ENCODE measurements around the gene ZNF780A.
"Not testable (repeated sequence)": the region's sequence is repeated elsewhere in the genome, so short reads cannot be mapped to it uniquely, and the experiment has no call there.

The ZNF780A gene

GRCh38 chr19:40088299-40089047, 2.3 kb downstream of the ZNF780A start:
- in situ Hi-C loops (cut with MboI; ENCODE audit: low sequenced_read_pairs), result no loop called here

DNA sequence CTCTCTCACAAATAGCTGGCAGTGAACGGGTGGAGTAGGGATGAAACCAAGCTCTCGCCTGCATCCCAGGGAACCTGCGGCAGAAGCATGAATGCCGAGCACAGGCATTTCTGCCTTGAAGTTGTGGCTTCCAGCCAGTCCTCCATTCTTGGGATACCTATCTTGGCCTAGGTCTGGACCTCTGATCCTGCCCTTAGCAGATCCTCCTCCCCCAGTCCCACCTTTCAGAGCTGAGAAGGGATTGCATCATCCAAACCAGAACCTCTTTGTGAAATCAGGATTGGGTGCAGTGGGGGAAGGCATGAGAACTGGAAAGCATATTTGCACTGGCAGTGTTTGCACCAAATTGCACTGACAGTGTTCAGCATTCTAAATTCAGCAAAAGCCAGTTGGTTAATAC, 5.8 kb downstream of the ZNF780A start:
- in situ Hi-C loops (cut with MboI; ENCODE audit: low sequenced_read_pairs), result no loop called here

DNA sequence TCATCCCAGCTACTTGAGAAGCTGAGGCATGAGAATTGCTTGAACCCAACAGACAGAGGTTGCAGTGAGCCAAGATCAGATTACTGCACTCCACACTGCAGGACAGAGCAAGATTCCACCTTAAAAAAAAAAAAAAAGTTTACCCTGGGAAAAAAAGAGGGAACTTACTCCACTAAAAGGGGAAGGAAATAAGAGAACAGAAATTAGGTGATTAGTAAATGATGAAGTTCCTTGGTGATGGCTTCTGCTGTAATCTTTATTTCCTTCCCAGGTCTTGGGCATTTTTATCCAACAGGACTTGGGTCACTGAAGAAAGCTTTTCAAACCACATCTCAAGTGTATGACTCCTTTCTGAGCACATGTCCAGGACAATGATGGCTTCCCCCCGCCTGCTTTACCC, 9.3 kb downstream of the ZNF780A start:
- in situ Hi-C loops (cut with MboI; ENCODE audit: low sequenced_read_pairs), result no loop called here

DNA sequence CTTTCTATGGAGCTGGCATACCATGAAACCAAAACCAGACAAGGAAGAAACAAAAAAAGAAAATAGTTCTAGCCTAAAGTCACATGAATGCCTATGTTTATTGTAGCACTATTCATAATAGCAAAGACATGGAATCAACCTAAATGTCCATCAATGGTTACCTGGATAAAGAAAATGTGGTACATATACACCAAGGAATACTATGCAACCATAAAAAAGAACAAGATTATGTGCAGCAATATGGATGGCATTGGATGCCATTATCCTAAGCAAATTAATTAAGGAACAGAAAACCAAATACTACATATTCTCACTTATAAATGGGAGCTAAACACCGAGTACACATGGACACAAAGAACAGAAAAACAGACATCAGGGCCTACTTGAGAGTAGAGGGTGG, 10.5 kb downstream of the ZNF780A start:
- in situ Hi-C loops (cut with MboI; ENCODE audit: low sequenced_read_pairs), result no loop called here

- in situ Hi-C loops (cut with MboI; ENCODE audit: low sequenced_read_pairs), result no loop called here
Observed at GRCh38 chr19:40078377-40078776, 12.4 kb downstream of the ZNF780A start.

DNA sequence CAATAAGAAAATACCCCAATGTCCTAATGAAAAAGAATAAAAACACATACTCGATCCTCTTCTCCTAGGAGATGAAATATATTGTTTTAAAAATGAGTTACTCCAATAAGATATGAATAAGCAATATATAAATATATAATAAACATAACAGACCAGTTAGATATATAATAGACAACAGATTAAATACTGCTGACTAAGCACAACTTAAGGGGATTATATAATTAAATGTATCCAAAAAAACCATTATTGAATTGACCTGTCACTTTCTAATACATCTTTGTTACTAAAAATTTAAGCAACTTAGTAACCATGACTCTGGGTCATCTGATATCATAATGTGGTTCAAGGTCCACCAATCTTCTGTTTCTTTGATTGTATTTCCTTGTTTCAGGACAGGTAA, 20.7 kb downstream of the ZNF780A start:
- in situ Hi-C loops (cut with MboI; ENCODE audit: low sequenced_read_pairs), result no loop called here

DNA sequence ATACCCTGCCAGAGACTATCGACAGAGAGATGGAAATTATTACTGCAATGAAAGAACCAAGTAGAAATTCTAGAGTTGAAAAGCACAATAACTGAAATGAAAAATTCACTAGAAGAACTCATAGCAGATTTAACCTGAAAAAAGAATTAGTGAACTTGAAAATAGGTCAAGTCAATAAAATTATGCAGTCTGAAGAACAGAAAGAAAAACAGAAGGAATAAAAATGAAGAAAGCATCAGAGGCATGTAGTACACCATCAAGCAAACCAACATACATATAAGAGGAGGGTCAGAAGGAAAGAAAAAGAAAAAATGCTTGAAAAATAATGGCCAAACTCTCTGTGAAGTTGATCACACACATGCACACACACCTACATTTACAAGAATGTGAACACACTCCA, 31.1 kb downstream of the ZNF780A start:
- in situ Hi-C loops (cut with MboI; ENCODE audit: low sequenced_read_pairs), result no loop called here

GRCh38 chr19:40057166-40057565, 33.6 kb downstream of the ZNF780A start:
- in situ Hi-C loops (cut with MboI; ENCODE audit: low sequenced_read_pairs), result no loop called here

GRCh38 chr19:40056505-40056904, 34.2 kb downstream of the ZNF780A start:
- in situ Hi-C loops (cut with MboI; ENCODE audit: low sequenced_read_pairs), result no loop called here

DNA sequence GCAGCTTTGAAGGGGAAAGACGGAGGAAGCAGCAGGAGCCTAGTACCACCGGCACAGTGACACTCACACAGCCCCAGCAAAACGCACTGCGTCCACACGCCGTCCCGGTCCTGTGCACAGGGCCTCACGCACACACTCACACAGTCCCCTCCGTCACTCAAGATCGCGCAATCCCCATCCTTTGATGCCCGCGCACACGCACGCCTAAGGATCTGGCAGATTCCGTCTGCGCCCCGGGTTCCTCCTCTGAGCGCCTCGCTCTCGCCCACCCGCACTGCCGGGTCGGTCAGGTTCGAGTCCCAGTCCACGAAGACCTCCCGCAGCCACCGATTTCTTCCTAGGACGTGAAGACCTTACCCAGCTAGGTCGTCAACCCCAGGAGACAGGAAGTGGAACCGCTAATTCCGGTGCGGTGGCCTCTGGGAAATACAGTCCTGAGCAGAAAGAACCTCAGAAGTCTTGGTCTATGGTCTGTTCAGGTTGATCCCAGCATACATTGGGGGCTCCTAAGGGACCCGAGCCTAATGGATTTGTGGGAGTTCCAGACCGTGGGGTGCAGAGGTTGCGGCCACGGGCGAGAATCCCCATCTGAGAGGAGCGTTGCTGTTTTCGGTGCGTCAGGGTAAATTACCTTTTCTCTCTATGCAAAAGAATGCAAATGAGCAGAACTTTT, 34.8 kb downstream of the ZNF780A start, which contains the start of gene ZNF780B:
Gene ZNF780B (minus strand): TSS at position 400 of the 673 bp plus-strand sequence. CDS start 5,899 bp downstream, outside the sequence.
- in situ Hi-C loops (cut with MboI; ENCODE audit: low sequenced_read_pairs), result no loop called here

- in situ Hi-C loops (cut with MboI; ENCODE audit: low sequenced_read_pairs), result no loop called here
Observed at GRCh38 chr19:40055049-40055448, 35.7 kb downstream of the ZNF780A start.

DNA sequence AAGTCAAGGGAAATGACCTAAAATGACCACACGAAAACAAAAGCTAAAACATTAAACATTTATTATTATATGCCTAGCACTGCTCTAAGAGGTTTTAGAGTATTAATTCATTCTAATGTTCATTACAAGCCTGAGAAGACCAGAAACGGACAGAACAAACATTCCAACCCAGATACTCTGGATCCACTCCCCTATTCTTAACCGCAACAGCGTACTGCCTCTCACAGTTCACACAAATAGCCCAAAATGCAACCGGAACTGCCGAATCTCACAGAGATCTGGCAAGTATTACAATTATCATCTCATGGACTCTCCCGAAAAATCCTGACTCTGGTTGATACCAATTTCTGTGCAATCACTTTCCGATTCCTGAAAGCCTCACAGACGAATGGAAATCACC, 36.1 kb downstream of the ZNF780A start:
- in situ Hi-C loops (cut with MboI; ENCODE audit: low sequenced_read_pairs), result no loop called here

GRCh38 chr19:40053491-40053890, 37.3 kb downstream of the ZNF780A start:
- in situ Hi-C loops (cut with MboI; ENCODE audit: low sequenced_read_pairs), result no loop called here

DNA sequence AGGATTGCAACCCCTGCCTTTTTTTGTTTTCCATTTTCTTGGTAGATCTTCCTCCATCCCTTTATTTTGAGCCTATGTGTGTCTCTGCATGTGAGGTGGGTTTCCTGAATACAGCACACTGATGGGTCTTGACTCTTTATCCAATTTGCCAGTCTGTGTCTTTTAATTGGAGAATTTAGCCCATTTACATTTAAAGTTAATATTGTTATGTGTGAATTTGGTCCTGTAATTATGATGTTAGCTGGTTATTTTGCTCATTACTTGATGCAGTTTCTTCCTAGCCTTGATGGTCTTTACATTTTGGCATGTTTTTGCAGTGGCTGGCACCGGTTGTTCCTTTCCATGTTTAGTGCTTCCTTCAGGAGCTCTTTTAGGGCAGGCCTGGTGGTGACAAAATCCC, 49.0 kb downstream of the ZNF780A start:
- in situ Hi-C loops (cut with MboI; ENCODE audit: low sequenced_read_pairs), result not testable (repeated sequence)

- in situ Hi-C loops (cut with MboI; ENCODE audit: low sequenced_read_pairs), result not testable (repeated sequence)
Observed at GRCh38 chr19:40038047-40038446, 52.7 kb downstream of the ZNF780A start.

DNA sequence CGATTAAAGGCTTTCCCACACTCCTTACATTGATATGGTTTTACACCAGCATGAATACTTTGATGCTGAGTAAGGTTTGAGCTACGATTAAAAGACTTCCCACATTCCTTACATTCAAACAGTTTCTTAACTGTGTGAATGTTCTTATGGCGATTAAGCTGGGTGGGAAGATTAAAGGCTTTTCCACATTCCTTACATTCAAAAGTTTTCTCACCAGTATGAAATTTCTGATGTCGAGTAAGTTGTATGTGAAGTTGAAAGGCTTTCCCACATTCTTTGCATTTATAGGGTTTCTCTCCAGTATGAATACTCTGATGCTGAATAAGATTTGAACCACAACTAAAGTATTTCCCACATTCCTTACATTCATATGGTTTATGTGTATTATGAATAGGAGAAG, 54.7 kb downstream of the ZNF780A start:
- in situ Hi-C loops (cut with MboI; ENCODE audit: low sequenced_read_pairs), result no loop called here

GRCh38 chr19:40033989-40034560, 56.7 kb downstream of the ZNF780A start:
- in situ Hi-C loops (cut with MboI; ENCODE audit: low sequenced_read_pairs), result no loop called here

DNA sequence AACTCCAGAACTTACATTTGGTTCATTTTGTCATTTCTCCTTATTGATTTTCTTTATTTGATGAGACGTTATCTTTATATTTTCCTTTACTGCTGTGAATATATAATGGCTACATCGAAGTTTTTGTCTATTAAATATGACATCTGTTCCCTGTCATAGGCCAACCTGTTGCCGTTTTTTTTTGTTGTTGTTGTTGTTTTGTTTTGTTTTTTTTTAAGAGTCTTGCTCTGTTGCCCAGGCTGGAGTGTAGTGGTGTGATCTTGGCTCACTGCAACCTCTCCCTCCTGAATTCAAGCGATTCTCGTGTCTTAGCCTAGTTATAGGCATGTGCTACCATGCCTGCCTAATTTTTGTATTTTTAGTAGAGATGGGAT, 64.2 kb downstream of the ZNF780A start:
- in situ Hi-C loops (cut with MboI; ENCODE audit: low sequenced_read_pairs), result no loop called here

GRCh38 chr19:40025938-40026596, 64.7 kb downstream of the ZNF780A start:
- in situ Hi-C loops (cut with MboI; ENCODE audit: low sequenced_read_pairs), result no loop called here

- in situ Hi-C loops (cut with MboI; ENCODE audit: low sequenced_read_pairs), result no loop called here
Observed at GRCh38 chr19:40023969-40024368, 66.8 kb downstream of the ZNF780A start.

All from HL-60/S4 (cell line).